CD14-positive monocyte (primary cell): ENCODE results near the gene WWOX. TPM values are rescaled to one million over a fixed set of nuclear protein-coding genes. Genes with fewer than 3 reads are reported as not detected.

ENCODE experiments used
- DNase-seq, 3 donors: peaks; one replicate each; pipeline ENCODE4 v3.0.0-alpha.2; 2011 to 2022
- H2AFZ ChIP-seq: 2 replicates; pipeline ENCODE4 v1.6.0; 2012; ENCODE audit warnings: mild to moderate bottlenecking, low read depth, low read length, inconsistent platforms; ENCODE audit not compliant: insufficient read depth, poor library complexity, severe bottlenecking
- H3K27ac ChIP-seq, 2 donors: 1 replicate in 1 of 2; 2 replicates in 1 of 2; pipeline ENCODE4 v1.5.1; 2012 to 2013; ENCODE audit warnings: low read length in 2 of 2, control low read depth in 1 of 2, inconsistent platforms in 1 of 2, low read depth in 1 of 2, mild to moderate bottlenecking in 1 of 2
- H3K27me3 ChIP-seq, 2 donors: one replicate each; pipeline versions ENCODE4 v1.6.0 to v1.6.1; 2011 to 2013; ENCODE audit warnings: low read length in 2 of 2; ENCODE audit not compliant: control insufficient read depth in 2 of 2, insufficient read depth in 2 of 2
- H3K36me3 ChIP-seq, 2 donors: replicated peaks in 1 of 2; 1 replicate in 1 of 2; 2 replicates in 1 of 2; pipeline versions ENCODE4 v1.5.1 to v1.6.1; 2012 to 2013; ENCODE audit warnings: low read length in 2 of 2, control low read depth in 1 of 2, inconsistent platforms in 1 of 2, mild to moderate bottlenecking in 1 of 2; ENCODE audit not compliant: insufficient read depth in 2 of 2, control insufficient read depth in 1 of 2
- H3K4me1 ChIP-seq, 2 donors: 1 replicate in 1 of 2; 2 replicates in 1 of 2; pipeline versions ENCODE4 v1.5.1 to v1.6.1; 2012 to 2013; ENCODE audit warnings: low read length in 2 of 2, control low read depth in 1 of 2, inconsistent platforms in 1 of 2, mild to moderate bottlenecking in 1 of 2, moderate library complexity in 1 of 2; ENCODE audit not compliant: insufficient read depth in 2 of 2, control insufficient read depth in 1 of 2
- H3K4me2 ChIP-seq: replicated peaks from 2 replicates; pipeline ENCODE3; 2012; ENCODE audit warnings: low read length, moderate library complexity, mild to moderate bottlenecking; ENCODE audit not compliant: poor library complexity, severe bottlenecking; ENCODE audit errors: extremely low read depth
- H3K4me3 ChIP-seq, 3 experiments: fragments of 200-600 bp in 1 of 3; sonication (generic) in 1 of 3; replicated peaks in 1 of 3; 1 replicate in 2 of 3; 2 replicates in 1 of 3; pipeline ENCODE4 v1.5.1; 2011 to 2013; ENCODE audit warnings: low read length in 3 of 3, mild to moderate bottlenecking in 3 of 3, control low read depth in 2 of 3, low read depth in 2 of 3, inconsistent platforms in 1 of 3, moderate library complexity in 1 of 3
- H3K79me2 ChIP-seq: 2 replicates; pipeline ENCODE4 v1.6.0; 2012; ENCODE audit warnings: mild to moderate bottlenecking, control low read depth, inconsistent platforms, low read length, moderate library complexity; ENCODE audit not compliant: insufficient read depth
- H3K9ac ChIP-seq: 2 replicates; pipeline ENCODE4 v1.6.0; 2017; ENCODE audit warnings: low read length, mild to moderate bottlenecking; ENCODE audit not compliant: insufficient read depth, poor library complexity, severe bottlenecking
- H3K9me3 ChIP-seq, 2 donors: replicated peaks in 1 of 2; 1 replicate in 1 of 2; 2 replicates in 1 of 2; pipeline versions ENCODE4 v1.5.1 to v1.6.1; 2012 to 2013; ENCODE audit warnings: low read length in 2 of 2, control low read depth in 1 of 2; ENCODE audit not compliant: control insufficient read depth in 1 of 2, insufficient read depth in 1 of 2
- H4K20me1 ChIP-seq: 2 replicates; pipeline ENCODE4 v1.6.0; 2012; ENCODE audit warnings: mild to moderate bottlenecking, low read length, control low read depth, moderate library complexity; ENCODE audit not compliant: insufficient read depth
- H3K27ac Mint-ChIP-seq, 7 donors: one replicate each; pipeline ENCODE4 v1.8.0; 2020; ENCODE audit warnings: mild to moderate bottlenecking in 7 of 7, mixed read lengths in 7 of 7, moderate library complexity in 6 of 7, inconsistent platforms in 2 of 7
- H3K27me3 Mint-ChIP-seq, 3 donors: one replicate each; pipeline ENCODE4 v1.8.0; 2021 to 2022; ENCODE audit warnings: low read depth in 3 of 3, mild to moderate bottlenecking in 3 of 3, mixed read lengths in 3 of 3, moderate library complexity in 3 of 3, inconsistent platforms in 1 of 3
- H3K36me3 Mint-ChIP-seq, 2 donors: one replicate each; pipeline ENCODE4 v1.8.0; 2020; ENCODE audit warnings: mixed read lengths in 2 of 2, inconsistent platforms in 1 of 2, mild to moderate bottlenecking in 1 of 2
- H3K4me1 Mint-ChIP-seq: one replicate; pipeline ENCODE4 v1.8.0; 2020; ENCODE audit warnings: mild to moderate bottlenecking, mixed read lengths
- H3K4me3 Mint-ChIP-seq, 2 donors: one replicate each; pipeline ENCODE4 v1.8.0; 2020; ENCODE audit warnings: mild to moderate bottlenecking in 2 of 2, mixed read lengths in 2 of 2, moderate library complexity in 1 of 2
- H3K9me3 Mint-ChIP-seq, 7 donors: one replicate each; pipeline ENCODE4 v1.8.0; 2020 to 2022; ENCODE audit warnings: mixed read lengths in 7 of 7, mild to moderate bottlenecking in 6 of 7, moderate library complexity in 6 of 7, inconsistent platforms in 2 of 7
- WGBS: methylation state at CpG from one replicate; pipeline ENCODE4 v1.1.5; 2013; ENCODE audit warnings: missing lambda C conversion rate; ENCODE audit not compliant: insufficient coverage; 5-methylcytosine and 5-hydroxymethylcytosine counted together
- intact Hi-C, 2 donors: fragments of 100-400 bp; cut with micrococcal nuclease; formaldehyde crosslinking; loops; one replicate each; pipeline versions ENCODE4 v1.15.0 to v1.15.1; 2023
- polyA plus RNA-seq, 3 donors: library from polyadenylated mRNA; depleted of rRNA in 1 of 3; unstranded in 2 of 3; stranded (reverse) in 1 of 3; fragments of 300-500 nt in 2 of 3; fragments of >200 nt in 1 of 3; fragmentation: Illumina TruSeq in 2 of 3; gene quantifications; 1 replicate in 2 of 3; 2 replicates in 1 of 3; pipeline ENCODE4 v1.2.3, GENCODE V29; 2012 to 2021
- TF ChIP-seq, protein P1 (sequence below): fragments of 200-600 bp; IDR thresholded peaks from one replicate; pipeline ENCODE4 v1.8.0; 2022; ENCODE audit warnings: antibody characterized with exemption, mild to moderate bottlenecking

Gene WWOX
- polyA plus RNA-seq, 3 donors, result 4.0 to 7.0 (median 6.3) TPM

DNA sequence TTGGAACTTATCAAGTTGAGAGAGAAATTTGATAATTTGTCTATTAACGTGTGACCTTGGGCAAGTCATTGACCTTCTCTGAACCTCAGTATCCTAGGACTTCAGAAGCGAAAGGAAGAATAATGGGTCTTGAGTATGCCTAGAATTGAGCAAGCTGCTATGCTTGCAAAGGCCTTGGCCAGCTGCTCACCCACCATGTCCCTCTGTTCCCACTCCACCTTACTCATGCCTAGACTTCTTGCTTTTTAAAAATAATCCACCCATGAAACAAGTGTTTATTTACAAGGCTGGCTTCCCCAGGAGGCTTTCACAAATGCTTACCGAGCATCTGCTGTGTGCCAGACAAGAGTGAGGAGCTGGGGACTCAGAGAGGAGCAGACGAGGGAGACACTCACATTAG is 910.4 kb downstream of the WWOX start:
- no peak overlapping the region for H3K27ac ChIP-seq
- H3K4me3 Mint-ChIP-seq, result no peak overlapping the region
- DNase-seq, result no peak
- no peaks in the 10 kb centered on the region for H3K36me3 ChIP-seq
- H3K79me2 ChIP-seq, result no peaks in the 10 kb centered on the region
- TF ChIP-seq, protein P1, sequence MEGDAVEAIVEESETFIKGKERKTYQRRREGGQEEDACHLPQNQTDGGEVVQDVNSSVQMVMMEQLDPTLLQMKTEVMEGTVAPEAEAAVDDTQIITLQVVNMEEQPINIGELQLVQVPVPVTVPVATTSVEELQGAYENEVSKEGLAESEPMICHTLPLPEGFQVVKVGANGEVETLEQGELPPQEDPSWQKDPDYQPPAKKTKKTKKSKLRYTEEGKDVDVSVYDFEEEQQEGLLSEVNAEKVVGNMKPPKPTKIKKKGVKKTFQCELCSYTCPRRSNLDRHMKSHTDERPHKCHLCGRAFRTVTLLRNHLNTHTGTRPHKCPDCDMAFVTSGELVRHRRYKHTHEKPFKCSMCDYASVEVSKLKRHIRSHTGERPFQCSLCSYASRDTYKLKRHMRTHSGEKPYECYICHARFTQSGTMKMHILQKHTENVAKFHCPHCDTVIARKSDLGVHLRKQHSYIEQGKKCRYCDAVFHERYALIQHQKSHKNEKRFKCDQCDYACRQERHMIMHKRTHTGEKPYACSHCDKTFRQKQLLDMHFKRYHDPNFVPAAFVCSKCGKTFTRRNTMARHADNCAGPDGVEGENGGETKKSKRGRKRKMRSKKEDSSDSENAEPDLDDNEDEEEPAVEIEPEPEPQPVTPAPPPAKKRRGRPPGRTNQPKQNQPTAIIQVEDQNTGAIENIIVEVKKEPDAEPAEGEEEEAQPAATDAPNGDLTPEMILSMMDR, result no peak
- no peaks in the 10 kb centered on the region for H3K9me3 ChIP-seq
- intact Hi-C loops, result no loop called here
- H3K4me1 Mint-ChIP-seq, result peaks cover 11% of the 10 kb centered on the region
- H4K20me1 ChIP-seq, result no peaks in the 10 kb centered on the region
- H2AFZ ChIP-seq, result no peak overlapping the region
- H3K9ac ChIP-seq, result no peak overlapping the region
- H3K27me3 Mint-ChIP-seq, result peaks cover 2 to 12% (median 2%) of the 10 kb centered on the region in 3 donors
- H3K9me3 Mint-ChIP-seq, result peaks cover 3 to 9% (median 6%) of the 10 kb centered on the region in 7 donors
- no peaks in the 10 kb centered on the region for H3K36me3 Mint-ChIP-seq
- no peak overlapping the region for H3K4me2 ChIP-seq
- no peak overlapping the region for H3K4me3 ChIP-seq
- H3K27ac Mint-ChIP-seq, result no peak overlapping the region
- 100% methylated on average over 3 of the region's 4 CpGs for WGBS
- H3K27me3 ChIP-seq, result no peaks in the 10 kb centered on the region
- no peaks in the 10 kb centered on the region for H3K4me1 ChIP-seq

DNA sequence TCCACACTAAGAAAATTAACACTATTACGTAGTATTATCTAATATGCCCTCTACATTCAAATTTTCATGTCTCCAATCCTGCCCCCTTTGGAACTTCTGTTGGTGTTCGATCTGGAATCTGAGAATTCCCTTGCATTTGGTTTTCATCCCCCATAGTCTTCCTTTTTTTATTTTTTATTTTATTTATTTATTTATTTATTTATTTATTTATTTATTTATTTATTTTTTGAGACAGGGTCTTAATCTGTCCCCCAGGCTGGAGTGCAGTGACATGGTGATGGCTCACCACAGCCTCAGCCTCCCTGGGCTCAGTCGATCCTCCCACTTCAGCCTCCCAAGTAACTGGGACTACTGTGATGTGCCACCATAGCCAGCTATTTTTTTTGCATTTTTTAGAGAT is 911.8 kb downstream of the WWOX start:
- H2AFZ ChIP-seq, result no peak overlapping the region
- no peaks in the 10 kb centered on the region for H3K79me2 ChIP-seq
- Mint-ChIP-seq H3K27me3 (peaks cover 2 to 9% (median 2%) of the 10 kb centered on the region in 3 donors), H3K36me3 (no peaks in the 10 kb centered on the region), H3K4me1 (peaks cover 11% of the 10 kb centered on the region), H3K9me3 (peaks cover 3 to 8% (median 5%) of the 10 kb centered on the region in 7 donors), H3K4me3 (no peak overlapping the region), H3K27ac (no peak overlapping the region)
- H3K4me1 ChIP-seq, result no peaks in the 10 kb centered on the region
- intact Hi-C loops, result no loop called here
- no peak overlapping the region for H3K4me2 ChIP-seq
- H3K9me3 ChIP-seq, result no peaks in the 10 kb centered on the region
- 80% methylated on average over 1 of the region's 3 CpGs for WGBS
- H3K27me3 ChIP-seq, result no peaks in the 10 kb centered on the region
- DNase-seq, result no peak
- no peaks in the 10 kb centered on the region for H4K20me1 ChIP-seq
- TF ChIP-seq, protein P1, result no peak
- no peak overlapping the region for H3K27ac ChIP-seq
- no peaks in the 10 kb centered on the region for H3K36me3 ChIP-seq
- H3K9ac ChIP-seq, result no peak overlapping the region
- H3K4me3 ChIP-seq, result no peak overlapping the region
